ENCODE results near the gene CDC42EP5.

Gene CDC42EP5

GRCh38 chr19:54420068-54420382 lies 53.1 kb downstream of the CDC42EP5 start:
- CTCF ChIA-PET = interaction anchor here (1.4 to 1.7 kb wide), 2 partner anchors 19 to 30 kb away, joined by 5 read pairs; no protein-coding TSS in a partner anchor
- H3K4me3 ChIP-seq (ENCODE audit: low read depth, low read length) = no peak overlapping the region
- POLR2A ChIA-PET = no interaction called here
- no peak for DNase-seq (ENCODE audit: low read depth, low spot score)
- TF ChIP-seq CTCF (IDR thresholded peaks at IDR 0.05; ENCODE audit: insufficient read depth, low read length, missing control alignments) = no peak

GRCh38 chr19:54418930-54419800 lies 53.9 kb downstream of the CDC42EP5 start:
- POLR2A ChIA-PET = no interaction called here
- DNase-seq (ENCODE audit: low read depth, low spot score) = no peak
- CTCF ChIA-PET = interaction anchor here (1.4 kb wide), 1 partner anchor 29 kb away, joined by 5 read pairs; no protein-coding TSS in a partner anchor
- no peak for TF ChIP-seq CTCF (IDR thresholded peaks at IDR 0.05; ENCODE audit: insufficient read depth, low read length, missing control alignments)
- H3K4me3 ChIP-seq (ENCODE audit: low read depth, low read length) = no peak overlapping the region

GRCh38 chr19:54418030-54418929 lies 54.8 kb downstream of the CDC42EP5 start:
- H3K4me3 ChIP-seq (ENCODE audit: low read depth, low read length) = no peak overlapping the region
- ChIA-PET POLR2A (no interaction called here), CTCF (no interaction called here)
- DNase-seq (ENCODE audit: low read depth, low spot score) = no peak
- no peak for TF ChIP-seq CTCF (IDR thresholded peaks at IDR 0.05; ENCODE audit: insufficient read depth, low read length, missing control alignments)

- CTCF ChIA-PET = interaction anchor here (1.7 kb wide), 1 partner anchor 26 kb away, joined by 8 read pairs; no protein-coding TSS in a partner anchor
- DNase-seq (ENCODE audit: low read depth, low spot score) = no peak
- H3K4me3 ChIP-seq (ENCODE audit: low read depth, low read length) = no peak overlapping the region
- TF ChIP-seq CTCF (IDR thresholded peaks at IDR 0.05; ENCODE audit: insufficient read depth, low read length, missing control alignments) = no peak
- POLR2A ChIA-PET = interaction anchor here (1.0 kb wide), 1 partner anchor 32 kb away, joined by 3 read pairs; the partner anchor contains the start of gene LENG8
These were observed 56.2 kb downstream of the CDC42EP5 start for GRCh38 chr19:54416695-54417491.

GRCh38 chr19:54415901-54416673 lies 57.0 kb downstream of the CDC42EP5 start:
- H3K4me3 ChIP-seq (ENCODE audit: low read depth, low read length) = no peak overlapping the region
- no peak for DNase-seq (ENCODE audit: low read depth, low spot score)
- ChIA-PET CTCF (interaction anchor here (1.7 kb wide), 1 partner anchor 25 kb away, joined by 8 read pairs; no protein-coding TSS in a partner anchor), POLR2A (interaction anchor here (1.0 kb wide), 1 partner anchor 33 kb away, joined by 3 read pairs; the partner anchor contains the start of gene LENG8)
- no peak for TF ChIP-seq CTCF (IDR thresholded peaks at IDR 0.05; ENCODE audit: insufficient read depth, low read length, missing control alignments)

All from AG04449 (cell line).